GM15510 (cell line): Measurements from ENCODE around the gene PKP4.

ENCODE experiments used
- POLR2A ChIP-seq: IDR thresholded peaks from 3 replicates; pipeline ENCODE4 v1.6.1; 2011; ENCODE audit warnings: borderline replicate concordance; ENCODE audit not compliant: insufficient read length; ENCODE audit errors: extremely low read depth

PKP4 gene

GRCh38 chr2:158580760-158581159 lies 124.0 kb downstream of the PKP4 start:
- no peak for TF ChIP-seq POLR2A

- TF ChIP-seq POLR2A, result no peak
Observed at GRCh38 chr2:158582670-158583069, 125.9 kb downstream of the PKP4 start.

- no peak for TF ChIP-seq POLR2A
Observed at GRCh38 chr2:158583923-158584322, 127.2 kb downstream of the PKP4 start.

GRCh38 chr2:158586491-158586890 lies 129.7 kb downstream of the PKP4 start:
- TF ChIP-seq POLR2A, result no peak

GRCh38 chr2:158589303-158589702 lies 132.6 kb downstream of the PKP4 start:
- TF ChIP-seq POLR2A, result no peak

GRCh38 chr2:158598862-158599517 lies 142.2 kb downstream of the PKP4 start:
- TF ChIP-seq POLR2A, result no peak

- TF ChIP-seq POLR2A, result no peak
Observed at GRCh38 chr2:158599609-158600008, 142.9 kb downstream of the PKP4 start.

- TF ChIP-seq POLR2A, result no peak
Observed at GRCh38 chr2:158600155-158600802, 143.5 kb downstream of the PKP4 start.

- TF ChIP-seq POLR2A, result no peak
Observed at GRCh38 chr2:158602027-158602426, 145.3 kb downstream of the PKP4 start.

GRCh38 chr2:158603205-158603604 lies 146.5 kb downstream of the PKP4 start:
- no peak for TF ChIP-seq POLR2A

GRCh38 chr2:158603986-158604385 lies 147.2 kb downstream of the PKP4 start:
- no peak for TF ChIP-seq POLR2A

- no peak for TF ChIP-seq POLR2A
Observed at GRCh38 chr2:158610059-158610458, 153.3 kb downstream of the PKP4 start.

- no peak for TF ChIP-seq POLR2A
Observed at GRCh38 chr2:158616480-158617000, 159.8 kb downstream of the PKP4 start.

- TF ChIP-seq POLR2A, result no peak
Observed at GRCh38 chr2:158618891-158619490, 162.2 kb downstream of the PKP4 start.

GRCh38 chr2:158619496-158619895 lies 162.7 kb downstream of the PKP4 start:
- no peak for TF ChIP-seq POLR2A

- TF ChIP-seq POLR2A, result no peak
Observed at GRCh38 chr2:158620656-158621055, 163.9 kb downstream of the PKP4 start.

- no peak for TF ChIP-seq POLR2A
Observed at GRCh38 chr2:158624071-158624667, 167.4 kb downstream of the PKP4 start.

- no peak for TF ChIP-seq POLR2A
Observed at GRCh38 chr2:158624961-158625360, 168.2 kb downstream of the PKP4 start.
